ENCODE measurements around the gene ZNF175. TPM values are rescaled to one million over a fixed set of nuclear protein-coding genes. Genes with fewer than 3 reads are reported as not detected.

ZNF175 gene
- total and polyA plus RNA-seq, 9 of the 15 experiments (the other 6 are each of a cell fraction or from before 2014, with no cell fraction given) = 3.7 to 37.9 (median 14.0) TPM

DNA sequence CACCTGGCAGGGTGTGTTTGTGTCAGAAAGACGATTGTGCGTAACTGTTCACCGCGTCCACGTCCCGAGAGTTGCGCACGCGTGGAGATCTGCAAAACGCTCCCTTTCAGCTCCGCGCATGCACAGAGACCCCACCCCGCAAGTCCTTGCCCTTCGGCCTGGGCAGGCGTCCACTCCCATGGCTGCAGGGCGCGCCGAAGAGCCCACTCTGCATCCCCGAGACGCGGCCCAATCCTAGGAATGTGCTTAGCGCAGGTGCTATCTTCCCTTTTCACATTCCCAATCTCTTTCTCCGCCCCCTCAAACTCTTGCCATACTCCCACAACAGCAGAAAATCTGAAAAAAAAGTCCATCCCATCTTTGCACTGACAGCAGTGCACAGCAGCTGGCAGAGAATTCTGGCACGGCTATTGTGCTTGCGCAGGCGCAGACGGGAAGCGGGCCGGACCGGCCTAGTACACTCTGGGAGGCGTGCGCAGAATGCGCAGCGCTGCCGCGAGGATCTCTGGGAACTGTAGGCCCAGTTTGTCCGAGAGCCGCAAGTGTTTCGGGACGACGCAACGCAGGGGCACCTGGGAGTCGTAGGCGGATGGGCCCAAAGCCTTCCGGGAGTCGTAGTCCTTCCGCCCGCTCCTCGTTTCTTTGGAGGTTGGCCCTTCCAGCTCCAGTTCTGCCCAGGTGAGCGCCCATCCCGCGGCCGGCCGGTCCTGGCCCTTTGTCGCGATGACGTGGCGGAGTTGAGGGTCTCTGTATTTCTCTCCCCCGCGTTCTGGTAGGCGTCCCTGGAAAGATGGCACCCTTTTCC lies 23.1 kb downstream of the ZNF175 start (continued):
- TF ChIP-seq CREB3 (tag; conservative IDR thresholded peaks at IDR 0.05; ENCODE audit: low read depth) (0 out of 2 replicates have a peak, but pooled peaks have one; percentile 24), PRDM10 (IDR thresholded peaks at IDR 0.05; ENCODE audit: partially characterized antibody) (peak; percentile 67), CC2D1A (IDR thresholded peaks at IDR 0.05) (no peak), KDM4B (IDR thresholded peaks at IDR 0.05; ENCODE audit: borderline replicate concordance in 2 of 2, low read depth in 1 of 2) (no peak), ZNF12 (CRISPR knock-in tag; IDR thresholded peaks at IDR 0.05) (peak; percentile 73; the same call in 1 of the 2 replicates), TEAD4 (IDR thresholded peaks at IDR 0.05; ENCODE audit: low read length) (0 out of 2 replicates have a peak, but pooled peaks have one; percentile 11), TEAD4 (CRISPR knock-in tag; IDR thresholded peaks at IDR 0.05; ENCODE audit: borderline replicate concordance) (no peak), HNRNPL (IDR thresholded peaks at IDR 0.05; ENCODE audit: low read depth, low read length) (no peak), ZNF699 (CRISPR knock-in tag; IDR thresholded peaks at IDR 0.05; ENCODE audit: insufficient replicate concordance) (no peak)
- TF ChIP-seq, protein P1, sequence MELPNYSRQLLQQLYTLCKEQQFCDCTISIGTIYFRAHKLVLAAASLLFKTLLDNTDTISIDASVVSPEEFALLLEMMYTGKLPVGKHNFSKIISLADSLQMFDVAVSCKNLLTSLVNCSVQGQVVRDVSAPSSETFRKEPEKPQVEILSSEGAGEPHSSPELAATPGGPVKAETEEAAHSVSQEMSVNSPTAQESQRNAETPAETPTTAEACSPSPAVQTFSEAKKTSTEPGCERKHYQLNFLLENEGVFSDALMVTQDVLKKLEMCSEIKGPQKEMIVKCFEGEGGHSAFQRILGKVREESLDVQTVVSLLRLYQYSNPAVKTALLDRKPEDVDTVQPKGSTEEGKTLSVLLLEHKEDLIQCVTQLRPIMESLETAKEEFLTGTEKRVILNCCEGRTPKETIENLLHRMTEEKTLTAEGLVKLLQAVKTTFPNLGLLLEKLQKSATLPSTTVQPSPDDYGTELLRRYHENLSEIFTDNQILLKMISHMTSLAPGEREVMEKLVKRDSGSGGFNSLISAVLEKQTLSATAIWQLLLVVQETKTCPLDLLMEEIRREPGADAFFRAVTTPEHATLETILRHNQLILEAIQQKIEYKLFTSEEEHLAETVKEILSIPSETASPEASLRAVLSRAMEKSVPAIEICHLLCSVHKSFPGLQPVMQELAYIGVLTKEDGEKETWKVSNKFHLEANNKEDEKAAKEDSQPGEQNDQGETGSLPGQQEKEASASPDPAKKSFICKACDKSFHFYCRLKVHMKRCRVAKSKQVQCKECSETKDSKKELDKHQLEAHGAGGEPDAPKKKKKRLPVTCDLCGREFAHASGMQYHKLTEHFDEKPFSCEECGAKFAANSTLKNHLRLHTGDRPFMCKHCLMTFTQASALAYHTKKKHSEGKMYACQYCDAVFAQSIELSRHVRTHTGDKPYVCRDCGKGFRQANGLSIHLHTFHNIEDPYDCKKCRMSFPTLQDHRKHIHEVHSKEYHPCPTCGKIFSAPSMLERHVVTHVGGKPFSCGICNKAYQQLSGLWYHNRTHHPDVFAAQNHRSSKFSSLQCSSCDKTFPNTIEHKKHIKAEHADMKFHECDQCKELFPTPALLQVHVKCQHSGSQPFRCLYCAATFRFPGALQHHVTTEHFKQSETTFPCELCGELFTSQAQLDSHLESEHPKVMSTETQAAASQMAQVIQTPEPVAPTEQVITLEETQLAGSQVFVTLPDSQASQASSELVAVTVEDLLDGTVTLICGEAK (IDR thresholded peaks at IDR 0.05) = peak; percentile 67; the same call in 1 of the 2 replicates
- TF ChIP-seq, protein P1 (CRISPR knock-in tag; IDR thresholded peaks at IDR 0.05) = no peak

All from K562 (cell line).